Measurements from ENCODE around the gene LATS2.
"Not testable (repeated sequence)": the region's sequence is repeated elsewhere in the genome, so short reads cannot be mapped to it uniquely, and the experiment has no call there.

Gene LATS2

GRCh38 chr13:20953245-20953931 is 108.0 kb downstream of the LATS2 start:
- no peak for DNase-seq

- no peak for DNase-seq
These were observed 108.5 kb downstream of the LATS2 start for GRCh38 chr13:20952838-20953237.

GRCh38 chr13:20948001-20948400 is 113.4 kb downstream of the LATS2 start:
- not testable (repeated sequence) for DNase-seq

GRCh38 chr13:20945952-20946383 is 115.4 kb downstream of the LATS2 start:
- DNase-seq = no peak

GRCh38 chr13:20942938-20943559 is 118.3 kb downstream of the LATS2 start:
- DNase-seq = no peak

- DNase-seq = not testable (repeated sequence)
These were observed 120.9 kb downstream of the LATS2 start for GRCh38 chr13:20940511-20940910.

- DNase-seq = no peak
These were observed 121.3 kb downstream of the LATS2 start for GRCh38 chr13:20940083-20940482.

GRCh38 chr13:20939662-20940061 is 121.7 kb downstream of the LATS2 start:
- no peak for DNase-seq

- DNase-seq = no peak
These were observed 123.1 kb downstream of the LATS2 start for GRCh38 chr13:20938302-20938701.

GRCh38 chr13:20927596-20928257 is 133.7 kb downstream of the LATS2 start:
- DNase-seq = no peak

GRCh38 chr13:20925395-20925790 is 136.0 kb downstream of the LATS2 start:
- not testable (repeated sequence) for DNase-seq

- peak; percentile 83 for DNase-seq
These were observed 136.5 kb downstream of the LATS2 start for GRCh38 chr13:20924758-20925394.

- DNase-seq = no peak
These were observed 138.1 kb downstream of the LATS2 start for GRCh38 chr13:20923272-20923671.
